Kidney tubule cell (primary cell): ENCODE results near the gene CEBPZOS.
A peak's percentile ranks its signal among the peaks of the same experiment; 100 is the strongest.

Source experiments
- DNase-seq: peaks from one replicate; pipeline ENCODE4 v3.0.0-alpha.2; 2018; ENCODE audit warnings: low spot score

The CEBPZOS gene

GRCh38 chr2:37196320-37197195, at the start of gene CEBPZOS:
CEBPZOS (plus strand) TSS chr2:37196496; CDS start chr2:37199705, 3,209 bp downstream.
- DNase-seq = peak; percentile 86

- DNase-seq = no peak
These were observed 48.0 kb upstream of the CEBPZOS start for GRCh38 chr2:37148325-37148724.

DNA sequence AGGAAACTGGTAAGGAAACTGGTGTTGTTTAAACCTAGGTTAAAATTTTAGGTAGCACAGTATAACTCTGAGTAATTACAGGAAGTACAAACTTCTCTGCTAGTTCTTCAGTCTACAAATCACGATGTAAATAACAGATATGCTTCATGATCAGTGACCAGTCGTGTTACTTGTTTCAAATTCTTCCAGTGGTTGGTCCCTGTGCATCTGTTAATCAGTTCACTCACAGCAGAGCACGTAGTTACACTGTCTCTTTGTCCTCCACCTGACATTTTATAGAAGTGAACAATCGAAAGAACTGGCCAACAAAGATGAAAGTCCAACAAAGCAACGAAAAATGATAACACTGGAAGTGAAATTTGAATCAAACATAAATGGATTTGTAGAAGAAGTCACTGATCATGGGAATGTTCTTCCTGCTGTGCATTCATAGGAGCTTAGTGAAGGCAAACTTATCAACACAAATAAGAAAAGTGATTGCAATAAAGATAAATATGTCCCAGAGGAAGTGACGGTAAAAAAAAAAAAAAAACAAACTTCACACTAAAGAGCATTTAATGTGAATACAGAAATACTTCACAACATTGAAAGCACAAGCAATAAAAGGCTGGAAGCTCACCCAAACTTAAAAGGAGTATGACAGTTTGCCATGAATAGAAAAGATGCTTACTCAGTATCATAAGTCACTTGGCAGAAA, 46.5 kb upstream of the CEBPZOS start:
- DNase-seq = peak; percentile 31

GRCh38 chr2:37153224-37153623, 43.1 kb upstream of the CEBPZOS start:
- no peak for DNase-seq

- DNase-seq = no peak
These were observed 41.5 kb upstream of the CEBPZOS start for GRCh38 chr2:37154785-37155184.

DNA sequence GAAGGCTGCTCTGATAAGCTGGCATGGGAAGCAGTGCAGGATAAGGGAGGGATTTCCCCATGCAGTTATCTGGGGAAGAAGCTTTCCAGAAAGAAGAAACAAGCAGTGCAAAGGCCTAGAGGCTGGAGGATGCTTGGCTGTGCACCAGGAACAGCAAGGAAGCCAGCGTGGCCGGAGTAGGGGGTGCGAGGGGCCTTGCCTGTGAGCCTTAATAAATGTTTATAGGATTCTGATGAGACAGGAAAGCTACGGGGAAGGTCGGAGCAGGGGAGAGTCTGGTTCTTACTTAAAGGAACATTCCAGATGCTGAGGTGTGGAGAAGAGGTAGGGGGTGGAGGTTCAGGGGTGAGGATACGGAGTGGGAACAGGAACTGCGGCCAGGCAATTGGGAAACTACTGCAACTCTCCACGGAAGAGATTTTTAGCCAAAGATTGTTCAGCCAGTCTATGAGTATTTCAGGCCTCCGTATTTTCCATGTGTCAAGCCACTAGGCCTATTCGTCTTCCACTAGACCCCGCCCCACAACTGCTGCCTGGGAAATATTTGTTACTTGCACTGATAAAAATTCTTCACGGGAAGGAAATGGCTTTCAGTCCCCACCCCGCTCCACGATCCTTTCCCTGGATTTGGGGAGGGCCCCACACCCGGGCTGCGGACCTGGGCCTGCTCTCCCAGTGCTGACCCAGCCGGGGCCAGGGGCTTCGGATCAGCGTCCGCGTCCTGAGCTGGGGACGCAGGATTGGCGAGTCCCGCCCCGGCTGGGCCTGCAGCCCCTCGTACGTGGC, 40.0 kb upstream of the CEBPZOS start:
- peak; percentile 44 for DNase-seq

GRCh38 chr2:37156857-37157714, 39.2 kb upstream of the CEBPZOS start, which contains the start of gene EIF2AK2:
EIF2AK2 (minus strand) TSS chr2:37156980; CDS start chr2:37147806, 9,174 bp downstream.
- DNase-seq = peak; percentile 89

DNA sequence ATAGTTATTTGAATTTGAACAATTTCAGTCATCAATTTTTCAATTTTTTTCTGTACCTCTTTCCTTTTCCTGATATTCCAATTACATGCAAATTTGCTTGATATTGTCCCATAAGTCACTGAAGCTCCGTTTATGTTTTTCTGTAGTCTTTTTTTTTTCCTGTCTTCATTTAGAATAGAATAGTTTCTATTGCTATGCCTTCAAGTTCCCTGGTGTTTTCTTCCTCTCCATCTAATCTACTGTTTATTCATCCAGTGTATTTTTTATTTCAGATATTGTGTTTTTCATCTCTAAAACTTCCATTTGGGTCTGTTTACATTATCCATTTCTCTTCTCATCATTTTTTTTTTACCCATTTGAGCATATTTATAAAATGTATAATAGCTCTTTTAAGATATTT, 31.5 kb upstream of the CEBPZOS start:
- no peak for DNase-seq

- peak; percentile 66 for DNase-seq
These were observed 28.6 kb upstream of the CEBPZOS start for GRCh38 chr2:37167636-37168180.

DNA sequence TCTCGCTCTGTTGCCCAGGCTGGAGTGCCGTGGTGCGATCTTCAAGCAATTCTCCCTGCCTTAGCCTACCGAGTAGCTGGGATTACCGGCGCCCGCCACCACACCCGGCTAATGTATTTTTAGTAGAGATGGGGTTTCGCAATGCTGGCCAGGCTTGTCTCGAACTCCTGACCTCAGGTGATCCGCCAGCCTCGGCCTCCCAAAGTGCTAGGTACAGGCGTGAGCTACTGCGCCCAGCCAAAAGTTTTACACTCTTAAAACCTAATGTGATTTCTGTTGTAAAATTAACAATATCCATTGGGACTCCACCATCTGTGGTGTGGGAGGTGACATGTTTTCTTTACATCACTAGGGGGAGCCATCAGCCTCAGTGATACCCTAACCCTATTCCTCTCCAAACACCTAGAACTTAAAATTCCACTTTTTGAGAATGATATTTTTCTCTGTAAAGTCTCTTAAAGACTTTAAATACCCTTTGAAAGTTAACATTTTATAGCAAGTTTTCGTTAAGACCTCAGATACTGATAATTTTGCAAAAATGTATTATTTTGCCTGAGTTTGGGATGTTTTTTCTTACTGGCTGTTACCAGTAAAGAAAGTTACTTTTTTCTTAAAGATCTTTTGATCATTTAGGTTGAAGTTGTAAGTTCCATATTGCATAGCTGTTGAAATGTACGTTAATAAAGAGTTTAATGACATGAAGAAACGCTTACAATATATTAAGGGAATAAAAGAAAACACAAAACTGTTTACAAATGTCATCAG, 27.9 kb upstream of the CEBPZOS start:
- DNase-seq = peak; percentile 46

- DNase-seq = no peak
These were observed 24.7 kb upstream of the CEBPZOS start for GRCh38 chr2:37171624-37171950.

DNA sequence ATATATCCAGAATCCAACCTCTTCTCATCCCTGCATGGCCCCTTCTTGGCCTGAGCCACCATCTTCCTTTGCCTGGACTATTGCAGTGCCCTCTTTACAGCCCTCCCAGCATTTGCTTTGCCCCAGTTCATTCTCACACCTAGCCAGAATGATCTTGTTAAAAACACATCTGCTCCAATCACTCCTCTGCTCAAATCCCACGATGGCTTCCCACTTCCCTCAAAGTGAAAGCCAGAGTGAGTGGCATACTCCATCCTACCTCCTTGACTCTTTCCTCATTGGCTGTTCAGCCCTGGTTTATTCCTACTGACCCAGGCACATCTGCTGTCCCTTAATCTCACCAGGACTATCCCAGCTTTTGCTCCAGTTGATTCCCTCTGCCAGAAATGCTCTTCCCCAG, 22.6 kb upstream of the CEBPZOS start:
- DNase-seq = no peak

GRCh38 chr2:37180006-37180639, 16.2 kb upstream of the CEBPZOS start:
- no peak for DNase-seq

- no peak for DNase-seq
These were observed 15.7 kb upstream of the CEBPZOS start for GRCh38 chr2:37180640-37181039.

DNA sequence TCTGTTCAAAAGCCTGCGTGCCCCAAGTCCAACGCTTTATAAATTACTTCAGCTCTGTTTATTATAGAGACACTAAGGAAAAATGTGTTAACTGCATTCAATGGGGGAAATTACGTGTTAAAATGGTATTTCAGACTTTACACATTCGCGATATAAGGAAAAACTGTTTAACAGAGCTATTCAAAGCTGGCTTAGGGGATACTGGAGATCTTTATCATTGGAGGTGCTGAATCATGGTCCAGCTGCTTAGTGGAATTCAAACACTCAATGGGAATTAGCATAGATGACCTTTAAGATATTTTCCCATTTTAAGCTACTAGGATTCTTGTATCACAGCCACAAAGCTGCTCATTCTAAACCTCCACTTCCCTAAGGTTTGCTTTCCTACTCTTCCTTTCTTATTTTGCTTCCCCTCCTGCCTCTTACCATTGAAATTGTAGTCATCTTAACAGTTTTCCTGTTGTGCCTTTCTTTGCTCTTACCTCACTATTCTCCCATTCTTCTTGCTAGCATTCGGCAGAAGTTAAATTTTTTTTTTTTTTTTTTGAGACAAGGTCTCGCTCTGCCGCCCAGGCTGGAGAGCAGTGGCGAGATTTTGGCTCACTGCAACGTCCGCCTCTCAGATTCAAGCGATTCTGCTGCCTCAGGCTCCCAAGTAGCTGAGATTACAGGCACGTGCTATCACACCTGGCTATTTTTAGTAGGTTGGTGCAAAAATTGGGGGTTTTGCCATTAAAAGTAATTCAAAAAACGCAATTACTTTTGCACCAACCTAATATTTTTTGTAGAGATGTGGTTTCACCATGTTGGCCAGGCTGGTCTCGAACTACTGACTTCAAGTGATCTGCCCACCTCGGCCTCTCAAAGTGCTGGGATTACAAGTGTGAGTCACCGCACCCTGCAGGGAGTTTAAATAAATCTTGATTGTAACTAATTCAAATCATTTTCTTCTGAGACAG, 14.3 kb upstream of the CEBPZOS start:
- DNase-seq = peak; percentile 14

GRCh38 chr2:37188570-37188969, 7.7 kb upstream of the CEBPZOS start, which contains the start of gene SULT6B1:
SULT6B1 (minus strand) TSS chr2:37188670; CDS start chr2:37188640, 30 bp downstream.
- DNase-seq = no peak

DNA sequence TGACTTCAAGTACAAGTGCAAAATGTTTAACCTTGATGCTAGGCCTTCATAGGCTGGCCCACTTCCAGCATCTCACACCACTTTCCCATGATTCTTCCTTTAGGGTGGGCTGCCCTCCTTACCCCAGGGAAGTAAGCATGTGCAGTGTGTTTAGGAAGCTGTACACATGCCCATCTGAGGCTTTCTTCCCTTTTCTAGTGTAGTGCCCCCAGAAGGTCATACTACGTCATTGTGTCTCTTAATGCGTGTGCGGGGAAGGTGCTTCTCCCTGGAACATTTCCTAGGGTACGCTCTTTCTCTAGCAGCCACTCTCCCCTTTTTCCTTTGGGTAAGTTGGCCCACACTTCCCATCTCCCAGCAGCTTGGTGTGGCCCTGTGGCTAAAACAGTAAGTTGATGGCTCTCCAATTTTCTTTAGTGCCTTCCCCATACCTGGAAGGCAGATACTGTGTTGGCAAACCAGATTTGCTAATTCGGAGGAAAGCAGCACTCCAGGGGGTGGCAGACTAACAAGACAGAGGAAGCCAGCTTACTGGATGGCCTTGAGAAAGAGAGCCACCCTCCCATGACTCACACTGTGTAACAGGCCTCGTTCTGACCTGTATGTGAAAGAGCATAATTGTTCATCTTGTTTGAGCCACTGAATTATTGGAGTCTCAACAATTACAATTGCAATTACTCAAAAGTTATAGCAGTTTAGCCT, 6.7 kb upstream of the CEBPZOS start:
- DNase-seq = peak; percentile 87

- no peak for DNase-seq
These were observed 6.0 kb upstream of the CEBPZOS start for GRCh38 chr2:37190290-37190689.
